ENCODE measurements around the gene DNMT3B.
A peak's percentile ranks its signal among the peaks of the same experiment; 100 is the strongest.
"Not testable (repeated sequence)": the region's sequence is repeated elsewhere in the genome, so short reads cannot be mapped to it uniquely, and the experiment has no call there.

Gene DNMT3B

DNA sequence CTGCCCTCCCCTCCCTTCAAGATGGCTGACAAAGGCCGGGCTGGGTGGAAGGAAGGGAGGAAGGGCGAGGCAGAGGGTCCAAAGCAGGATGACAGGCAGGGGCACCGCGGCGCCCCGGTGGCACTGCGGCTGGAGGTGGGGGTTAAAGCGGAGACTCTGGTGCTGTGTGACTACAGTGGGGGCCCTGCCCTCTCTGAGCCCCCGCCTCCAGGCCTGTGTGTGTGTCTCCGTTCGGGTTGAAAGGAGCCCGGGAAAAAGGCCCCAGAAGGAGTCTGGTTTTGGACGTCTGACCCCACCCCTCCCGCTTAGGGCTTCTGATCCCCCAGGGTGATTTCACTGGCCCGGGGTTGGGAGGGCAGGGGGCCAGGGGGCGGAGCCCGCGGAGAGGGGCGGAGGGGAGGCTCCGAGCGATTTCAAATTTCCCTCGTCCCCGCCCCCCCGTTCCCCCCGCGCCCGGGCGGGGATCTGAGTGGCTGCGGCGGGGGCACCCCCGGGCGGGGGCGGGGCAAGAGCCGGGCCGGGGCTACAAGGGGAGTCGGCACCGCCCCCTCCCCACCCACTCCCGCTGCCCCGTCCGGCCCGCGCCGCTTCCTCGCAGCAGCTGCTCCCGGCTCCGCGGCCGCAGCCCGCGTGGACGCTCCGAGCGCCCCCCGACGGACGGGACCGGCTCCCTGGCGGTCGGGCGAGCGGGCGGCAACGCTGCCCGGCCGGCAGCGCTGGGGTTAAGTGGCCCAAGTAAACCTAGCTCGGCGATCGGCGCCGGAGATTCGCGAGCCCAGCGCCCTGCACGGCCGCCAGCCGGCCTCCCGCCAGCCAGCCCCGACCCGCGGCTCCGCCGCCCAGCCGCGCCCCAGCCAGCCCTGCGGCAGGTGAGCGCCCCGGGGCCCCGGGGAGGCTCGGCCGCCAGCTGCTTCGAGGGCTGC, at the start of gene DNMT3B:
Gene DNMT3B, plus strand, starts transcription at position 555 of the 923 bp plus-strand sequence. CDS start 17,939 bp downstream, outside the sequence.
- Histone ChIP-seq H3K27me3 (ENCODE audit: control insufficient read depth, insufficient read depth, low read length) (no peaks in the 10 kb centered on the region), H3K9me3 (ENCODE audit: control insufficient read depth, insufficient read depth, low read length) (no peaks in the 10 kb centered on the region), H3K27ac (ENCODE audit: low read length) (no peak within 1 kb of the TSS), H3K4me1 (ENCODE audit: control insufficient read depth, insufficient read depth, low read length) (no peaks in the 10 kb centered on the region), H3K36me3 (ENCODE audit: control insufficient read depth, insufficient read depth, low read length) (peaks cover 12% of the 10 kb centered on the region; the same call in 1 of the 2 replicates), H3K4me3 (ENCODE audit: low read length) (peak within 1 kb of the TSS; percentile 100)
- WGBS (ENCODE audit: insufficient coverage, insufficient read length) = no CpG with 5 or more reads among the region's 92 CpGs
- DNase-seq (ENCODE audit: low read depth, low spot score) = no peak

DNA sequence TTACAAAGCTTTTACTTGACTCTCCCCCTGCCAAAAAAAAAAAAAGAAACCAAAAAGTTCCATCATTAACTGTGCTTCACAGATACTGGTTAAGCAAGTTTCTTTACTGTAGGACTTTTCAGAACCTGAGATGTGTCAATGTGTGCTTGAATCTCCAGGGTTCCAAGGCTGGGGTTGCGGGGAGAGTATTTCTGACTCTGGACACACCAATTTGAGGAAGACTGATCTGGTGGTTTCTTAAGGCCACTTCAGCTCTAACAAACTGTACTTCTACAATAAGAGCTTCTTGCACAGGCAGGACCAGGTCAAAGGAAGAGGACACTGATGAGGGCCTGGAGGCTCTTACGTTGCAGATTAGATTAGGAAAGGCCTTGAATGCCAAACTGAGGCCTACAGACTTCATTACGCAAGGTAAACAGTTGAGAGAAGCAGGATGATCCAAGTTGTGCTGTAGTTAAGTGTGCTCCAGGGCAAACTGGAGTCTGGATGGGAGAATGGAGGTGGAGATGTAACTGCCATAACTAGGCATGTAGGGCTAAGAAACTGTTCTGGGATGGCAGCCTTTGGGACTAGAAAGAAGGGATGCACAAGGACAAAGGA, 43.3 kb upstream of the DNMT3B start:
- no peak overlapping the region for H3K27ac ChIP-seq (ENCODE audit: low read length)
- H3K4me1 ChIP-seq (ENCODE audit: control insufficient read depth, insufficient read depth, low read length) = no peaks in the 10 kb centered on the region
- WGBS (ENCODE audit: insufficient coverage, insufficient read length) = no CpG with 5 or more reads among the region's 3 CpGs
- no peak overlapping the region for H3K4me3 ChIP-seq (ENCODE audit: low read length)
- no peaks in the 10 kb centered on the region for H3K27me3 ChIP-seq (ENCODE audit: control insufficient read depth, insufficient read depth, low read length)
- H3K9me3 ChIP-seq (ENCODE audit: control insufficient read depth, insufficient read depth, low read length) = no peaks in the 10 kb centered on the region
- H3K36me3 ChIP-seq (ENCODE audit: control insufficient read depth, insufficient read depth, low read length) = no peaks in the 10 kb centered on the region; the same call in 1 of the 2 replicates
- DNase-seq (ENCODE audit: low read depth, low spot score) = no peak

- H3K4me1 ChIP-seq (ENCODE audit: control insufficient read depth, insufficient read depth, low read length) = peaks cover 3% of the 10 kb centered on the region
- H3K27me3 ChIP-seq (ENCODE audit: control insufficient read depth, insufficient read depth, low read length) = no peaks in the 10 kb centered on the region
- peaks cover 9% of the 10 kb centered on the region; the same call in 1 of the 2 replicates for H3K36me3 ChIP-seq (ENCODE audit: control insufficient read depth, insufficient read depth, low read length)
- no peak overlapping the region for H3K27ac ChIP-seq (ENCODE audit: low read length)
- DNase-seq (ENCODE audit: low read depth, low spot score) = no peak
- no peak overlapping the region for H3K4me3 ChIP-seq (ENCODE audit: low read length)
- no CpG with 5 or more reads among the region's 7 CpGs for WGBS (ENCODE audit: insufficient coverage, insufficient read length)
- no peaks in the 10 kb centered on the region for H3K9me3 ChIP-seq (ENCODE audit: control insufficient read depth, insufficient read depth, low read length)
Measured at GRCh38 chr20:32727683-32728082, 34.5 kb upstream of the DNMT3B start.

GRCh38 chr20:32728435-32728834, 33.8 kb upstream of the DNMT3B start:
- WGBS (ENCODE audit: insufficient coverage, insufficient read length) = no CpG with 5 or more reads among the region's 6 CpGs
- H3K4me1 ChIP-seq (ENCODE audit: control insufficient read depth, insufficient read depth, low read length); H3K27ac ChIP-seq (ENCODE audit: low read length); H3K4me3 ChIP-seq (ENCODE audit: low read length); H3K36me3 ChIP-seq (ENCODE audit: control insufficient read depth, insufficient read depth, low read length); H3K27me3 ChIP-seq (ENCODE audit: control insufficient read depth, insufficient read depth, low read length); DNase-seq (ENCODE audit: low read depth, low spot score); H3K9me3 ChIP-seq (ENCODE audit: control insufficient read depth, insufficient read depth, low read length): not testable (repeated sequence)

DNA sequence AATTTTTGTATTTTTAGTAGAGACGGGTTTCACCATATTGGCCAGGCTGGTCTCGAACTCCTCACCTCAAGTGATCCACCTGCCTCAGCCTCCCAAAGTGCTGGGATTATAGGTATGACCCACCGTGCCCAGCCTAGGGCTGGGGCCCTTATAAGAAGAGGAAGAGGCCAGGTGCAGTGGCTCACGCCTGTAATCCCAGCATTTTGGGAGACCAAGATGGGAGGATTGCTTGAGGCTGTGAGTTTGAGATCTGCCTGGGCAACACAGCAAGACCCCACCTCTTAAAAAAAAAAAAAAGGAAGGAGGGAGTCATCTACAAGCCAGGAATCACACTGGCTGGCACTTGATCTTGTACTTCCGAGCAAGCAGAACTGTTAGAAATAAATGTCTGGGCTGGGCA, 32.9 kb upstream of the DNMT3B start:
- not testable (repeated sequence) for H3K36me3 ChIP-seq (ENCODE audit: control insufficient read depth, insufficient read depth, low read length); H3K9me3 ChIP-seq (ENCODE audit: control insufficient read depth, insufficient read depth, low read length); H3K27ac ChIP-seq (ENCODE audit: low read length); H3K27me3 ChIP-seq (ENCODE audit: control insufficient read depth, insufficient read depth, low read length); H3K4me1 ChIP-seq (ENCODE audit: control insufficient read depth, insufficient read depth, low read length); H3K4me3 ChIP-seq (ENCODE audit: low read length); DNase-seq (ENCODE audit: low read depth, low spot score)
- WGBS (ENCODE audit: insufficient coverage, insufficient read length) = no CpG with 5 or more reads among the region's 5 CpGs

DNA sequence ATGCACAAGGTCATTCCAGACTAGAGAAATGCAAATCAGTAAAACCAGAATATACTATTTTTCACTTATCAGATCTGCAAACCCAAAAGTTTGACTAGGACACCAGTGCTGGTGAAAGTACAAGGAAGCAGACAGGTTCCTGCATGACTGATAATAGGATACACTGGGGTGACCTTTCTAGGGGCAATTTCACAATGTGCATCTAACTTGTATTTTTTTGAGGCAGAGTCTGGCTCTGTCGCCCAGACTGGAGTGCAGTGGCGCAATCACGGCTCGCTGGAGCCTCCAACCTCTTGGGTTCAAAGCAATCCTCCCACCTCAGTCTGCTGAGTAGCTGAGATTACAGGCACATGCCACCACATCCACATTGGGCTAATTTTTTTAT, 30.3 kb upstream of the DNMT3B start:
- DNase-seq (ENCODE audit: low read depth, low spot score) = no peak
- Histone ChIP-seq H3K4me1 (ENCODE audit: control insufficient read depth, insufficient read depth, low read length) (peaks cover 3% of the 10 kb centered on the region), H3K36me3 (ENCODE audit: control insufficient read depth, insufficient read depth, low read length) (peaks cover 7% of the 10 kb centered on the region; the same call in 1 of the 2 replicates), H3K27me3 (ENCODE audit: control insufficient read depth, insufficient read depth, low read length) (no peaks in the 10 kb centered on the region), H3K9me3 (ENCODE audit: control insufficient read depth, insufficient read depth, low read length) (no peaks in the 10 kb centered on the region), H3K27ac (ENCODE audit: low read length) (no peak overlapping the region), H3K4me3 (ENCODE audit: low read length) (no peak overlapping the region)
- WGBS (ENCODE audit: insufficient coverage, insufficient read length) = no CpG with 5 or more reads among the region's 4 CpGs

- Histone ChIP-seq H3K9me3 (ENCODE audit: control insufficient read depth, insufficient read depth, low read length) (no peaks in the 10 kb centered on the region), H3K4me1 (ENCODE audit: control insufficient read depth, insufficient read depth, low read length) (0 out of 2 replicates have a peak, but pooled peaks cover 3% of the 10 kb centered on the region), H3K4me3 (ENCODE audit: low read length) (no peak overlapping the region), H3K27me3 (ENCODE audit: control insufficient read depth, insufficient read depth, low read length) (no peaks in the 10 kb centered on the region), H3K36me3 (ENCODE audit: control insufficient read depth, insufficient read depth, low read length) (no peaks in the 10 kb centered on the region), H3K27ac (ENCODE audit: low read length) (no peak overlapping the region)
- DNase-seq (ENCODE audit: low read depth, low spot score) = no peak
- no CpG with 5 or more reads among the region's 7 CpGs for WGBS (ENCODE audit: insufficient coverage, insufficient read length)
Measured at GRCh38 chr20:32737371-32738223, 24.6 kb upstream of the DNMT3B start.

- no peaks in the 10 kb centered on the region for H3K36me3 ChIP-seq (ENCODE audit: control insufficient read depth, insufficient read depth, low read length)
- WGBS (ENCODE audit: insufficient coverage, insufficient read length) = no CpG with 5 or more reads among the region's 5 CpGs
- H3K9me3 ChIP-seq (ENCODE audit: control insufficient read depth, insufficient read depth, low read length) = no peaks in the 10 kb centered on the region
- no peak overlapping the region for H3K27ac ChIP-seq (ENCODE audit: low read length)
- H3K27me3 ChIP-seq (ENCODE audit: control insufficient read depth, insufficient read depth, low read length) = no peaks in the 10 kb centered on the region
- H3K4me3 ChIP-seq (ENCODE audit: low read length) = no peak overlapping the region
- peaks cover 6% of the 10 kb centered on the region; the same call in 1 of the 2 replicates for H3K4me1 ChIP-seq (ENCODE audit: control insufficient read depth, insufficient read depth, low read length)
- no peak for DNase-seq (ENCODE audit: low read depth, low spot score)
Measured at GRCh38 chr20:32741151-32741550, 21.0 kb upstream of the DNMT3B start.

DNA sequence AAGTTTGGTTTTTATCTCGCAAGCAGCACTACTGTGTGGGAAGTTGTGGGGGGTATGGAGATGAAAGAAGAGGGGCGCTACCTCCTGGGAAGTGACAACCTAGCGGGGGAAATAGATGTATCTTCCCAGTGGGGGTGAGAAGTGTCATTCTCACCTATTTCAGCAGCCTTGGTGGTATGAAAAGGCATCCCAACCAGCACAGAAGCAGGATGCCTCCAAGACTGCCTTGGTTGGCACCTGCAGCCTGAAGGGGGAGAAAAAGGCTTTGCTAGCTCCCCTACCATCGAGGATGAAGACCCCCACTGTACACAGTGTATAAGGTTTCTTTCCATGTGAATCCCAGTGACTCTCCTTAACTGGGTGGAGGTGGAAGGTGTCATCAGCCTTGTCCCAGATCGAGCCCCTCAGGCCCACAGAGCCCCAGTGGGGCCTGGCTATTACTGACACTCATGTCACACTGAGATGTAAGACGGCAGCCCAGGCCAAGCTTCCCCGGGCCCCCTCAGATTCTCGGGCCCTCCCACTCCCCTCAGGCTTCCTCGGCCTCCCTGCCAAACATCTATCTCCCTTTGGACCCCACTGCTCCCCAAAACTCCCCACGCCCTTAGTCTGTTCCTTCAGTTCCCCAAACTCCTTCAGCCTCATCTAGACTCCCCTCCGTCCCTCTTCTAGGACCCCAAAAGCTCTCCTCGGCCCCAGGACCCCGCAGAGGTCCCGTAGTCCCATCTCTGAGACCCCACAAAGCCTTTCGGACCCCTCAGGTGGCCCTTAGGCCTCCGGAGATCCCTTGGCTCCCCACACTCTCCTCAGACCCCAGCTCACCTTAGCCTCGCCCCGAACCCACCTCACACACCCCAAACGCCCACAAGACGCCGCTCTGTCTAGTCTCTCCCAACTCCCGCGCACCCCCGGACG, 19.6 kb upstream of the DNMT3B start:
- H3K27ac ChIP-seq (ENCODE audit: low read length) = no peak overlapping the region
- DNase-seq (ENCODE audit: low read depth, low spot score) = no peak

More for the DNA sequence above, 19.6 kb upstream of the DNMT3B start:
- H3K4me3 ChIP-seq (ENCODE audit: low read length) = peak overlapping the region; percentile 82
- H3K27me3 ChIP-seq (ENCODE audit: control insufficient read depth, insufficient read depth, low read length) = no peaks in the 10 kb centered on the region
- no peaks in the 10 kb centered on the region for H3K9me3 ChIP-seq (ENCODE audit: control insufficient read depth, insufficient read depth, low read length)
- H3K4me1 ChIP-seq (ENCODE audit: control insufficient read depth, insufficient read depth, low read length) = peaks cover 6% of the 10 kb centered on the region; the same call in 1 of the 2 replicates
- WGBS (ENCODE audit: insufficient coverage, insufficient read length) = no CpG with 5 or more reads among the region's 25 CpGs
- no peaks in the 10 kb centered on the region for H3K36me3 ChIP-seq (ENCODE audit: control insufficient read depth, insufficient read depth, low read length)
